GM12878 (cell line): ENCODE data around the gene NUCB1. TPM values are rescaled to one million over a fixed set of nuclear protein-coding genes. Genes with fewer than 3 reads are reported as not detected.

Experiments used
- BCLAF1 ChIP-seq: fragments of 450-650 bp; IDR thresholded peaks from 2 replicates; pipeline ENCODE4 v1.6.1; 2017; ENCODE audit warnings: antibody characterized with exemption, mild to moderate bottlenecking, moderate library complexity
- CREB1 ChIP-seq: IDR thresholded peaks from 2 replicates; pipeline ENCODE4 v1.6.1; 2012; ENCODE audit warnings: low read depth, mild to moderate bottlenecking, inconsistent platforms
- DPF2 ChIP-seq: fragments of 450-650 bp; IDR thresholded peaks from 2 replicates; pipeline ENCODE4 v1.6.1; 2017; ENCODE audit warnings: mild to moderate bottlenecking
- EP300 ChIP-seq, 2 experiments: fragments of 150-350 bp in 1 of 2; IDR thresholded peaks; 2 replicates each; pipeline ENCODE4 v1.6.1; 2011 to 2012; ENCODE audit warnings: low read depth in 2 of 2, low read length in 2 of 2, borderline replicate concordance in 1 of 2, improper control_type of control experiment in 1 of 2, inconsistent platforms in 1 of 2; ENCODE audit not compliant: control insufficient read depth in 1 of 2
- ESRRA ChIP-seq: IDR thresholded peaks from 2 replicates; pipeline ENCODE4 v1.6.1; 2012; ENCODE audit warnings: mild to moderate bottlenecking, low read length, improper control_type of control experiment
- HDGF ChIP-seq: fragments of 450-650 bp; IDR thresholded peaks from 2 replicates; pipeline ENCODE4 v1.6.1; 2016; ENCODE audit warnings: antibody characterized with exemption
- MAX ChIP-seq: IDR thresholded peaks from 2 replicates; pipeline ENCODE4 v1.6.1; 2012; ENCODE audit warnings: low read depth, low read length, improper control_type of control experiment
- MEF2B ChIP-seq: fragments of 450-650 bp; IDR thresholded peaks from 2 replicates; pipeline ENCODE4 v1.6.1; 2018; ENCODE audit warnings: mild to moderate bottlenecking, moderate library complexity; ENCODE audit not compliant: partially characterized antibody, poor library complexity, severe bottlenecking
- MTA3 ChIP-seq: IDR thresholded peaks from 2 replicates; pipeline ENCODE4 v1.6.1; 2012; ENCODE audit warnings: low read length, inconsistent platforms, borderline replicate concordance
- NBN ChIP-seq: fragments of 450-650 bp; IDR thresholded peaks from 2 replicates; pipeline ENCODE4 v1.6.1; 2016
- POU2F2 ChIP-seq: IDR thresholded peaks from 3 replicates; pipeline ENCODE4 v1.6.1; 2011; ENCODE audit warnings: low read depth, mild to moderate bottlenecking, low read length, borderline replicate concordance
- RELA ChIP-seq: fragments of 450-650 bp; IDR thresholded peaks from 2 replicates; pipeline ENCODE4 v1.8.0; 2014; ENCODE audit warnings: borderline replicate concordance; ENCODE audit not compliant: partially characterized antibody
- SIX5 ChIP-seq: IDR thresholded peaks from 2 replicates; pipeline ENCODE4 v1.6.1; 2011; ENCODE audit warnings: mild to moderate bottlenecking, low read depth, low read length, moderate library complexity; ENCODE audit not compliant: severe bottlenecking
- SP1 ChIP-seq: IDR thresholded peaks from one replicate; pipeline ENCODE4 v1.6.1; 2011; ENCODE audit warnings: low read depth, low read length
- STAT1 ChIP-seq: fragments of 450-650 bp; conservative IDR thresholded peaks from 2 replicates; pipeline ENCODE4 v1.6.1; 2014; ENCODE audit warnings: antibody characterized with exemption, mild to moderate bottlenecking
- STAT3 ChIP-seq: IDR thresholded peaks from 2 replicates; pipeline ENCODE4 v1.6.1; 2011; ENCODE audit warnings: low read depth, low read length, improper control_type of control experiment
- TAF1 ChIP-seq: IDR thresholded peaks from 2 replicates; pipeline ENCODE4 v1.6.1; 2011; ENCODE audit warnings: mild to moderate bottlenecking, low read depth, low read length, borderline replicate concordance
- TBL1XR1 ChIP-seq: IDR thresholded peaks from 2 replicates; pipeline ENCODE4 v1.6.1; 2012; ENCODE audit warnings: low read depth, low read length, improper control_type of control experiment
- USF2 ChIP-seq: IDR thresholded peaks from 2 replicates; pipeline ENCODE4 v1.6.1; 2011; ENCODE audit warnings: low read depth, low read length, improper control_type of control experiment, borderline replicate concordance
- YY1 ChIP-seq: IDR thresholded peaks from 2 replicates; pipeline ENCODE4 v1.6.1; 2011; ENCODE audit warnings: low read depth, mild to moderate bottlenecking, low read length
- ZBTB4 ChIP-seq: fragments of 450-650 bp; formaldehyde crosslinking; IDR thresholded peaks from 2 replicates; pipeline ENCODE4 v1.4.0; 2022; ENCODE audit warnings: mild to moderate bottlenecking, moderate library complexity
- polyA plus RNA-seq, 11 experiments: library from polyadenylated mRNA; depleted of rRNA in 4 of 11; unstranded in 6 of 11; stranded (reverse) in 5 of 11; fragments of >200 nt; fragmentation: Nextera tagmentation in 4 of 11; fragmentation: Illumina TruSeq in 1 of 11; extraction: Ambion mirVana in 4 of 11; extraction: Trizol in 1 of 11; gene quantifications; 1 replicate in 1 of 11; 2 replicates in 10 of 11; pipeline versions ENCODE4 v1.2.1 to v1.2.3, GENCODE V29; 2011 to 2016; ENCODE audit warnings: inconsistent platforms in 2 of 11, missing spikeins in 2 of 11, low read depth in 1 of 11
- total RNA-seq, 4 experiments: library from RNA; depleted of rRNA in 3 of 4; stranded (reverse); fragments of >200 nt in 3 of 4; fragmentation: Illumina TruSeq in 1 of 4; extraction: Trizol in 1 of 4; gene quantifications; 2 replicates each; pipeline versions ENCODE4 v1.2.1 to v1.2.3, GENCODE V29; 2013 to 2021

NUCB1 gene
- total and polyA plus RNA-seq, 10 of the 15 experiments (the other 5 are each of a cell fraction or from before 2014, with no cell fraction given): 1.8 to 112 (median 44.5) TPM

GRCh38 chr19:48954595-48955307 lies 54.6 kb downstream of the NUCB1 start, which contains the start of gene BAX (continued):
- TF ChIP-seq MEF2B (peak; percentile 99), ZBTB4 (CRISPR knock-in tag) (peak; percentile 98), MAX (peak; percentile 98), MTA3 (no peak), ESRRA (0 out of 2 replicates have a peak, but pooled peaks have one; percentile 13), NBN (0 out of 2 replicates have a peak, but pooled peaks have one; percentile 7), CREB1 (0 out of 2 replicates have a peak, but pooled peaks have one; percentile 45), RELA (peak; percentile 100), TAF1 (peak; percentile 64; the same call in 1 of the 2 replicates), YY1 (peak; percentile 100), STAT3 (no peak), BCLAF1 (no peak), SIX5 (peak; percentile 75), SP1 (peak; percentile 39), POU2F2 (peak; percentile 65; the same call in 1 of the 3 replicates), USF2 (peak; percentile 99), TBL1XR1 (peak; percentile 66; the same call in 1 of the 2 replicates), HDGF (no peak), DPF2 (peak; percentile 92), STAT1 (0 out of 2 replicates have a peak, but pooled peaks have one; percentile 88), EP300 (IDR thresholded peaks at IDR 0.05; ENCODE audit: borderline replicate concordance in 1 of 2, control insufficient read depth in 1 of 2, low read depth in 2 of 2, low read length in 2 of 2) (no peak)
